Memory B cell (primary cell): ENCODE results near the gene SCAMP2.

Experiments
- ATAC-seq: fragments of 150-1000 bp; cut with Tn5 transposase; 2 replicates; pipeline ENCODE4 v1.10.0; 2021; ENCODE audit warnings: low read depth, mild to moderate bottlenecking, moderate library complexity
- DNase-seq, 2 donors: peaks; one replicate each; pipeline ENCODE4 v3.0.0; 2022; ENCODE audit warnings: low spot score in 2 of 2
- H3K27ac Mint-ChIP-seq: one replicate; pipeline ENCODE4 v1.8.0; 2022; ENCODE audit warnings: mild to moderate bottlenecking, moderate library complexity, mixed read lengths
- H3K27me3 Mint-ChIP-seq: one replicate; pipeline ENCODE4 v1.8.0; 2022; ENCODE audit warnings: mixed read lengths
- H3K36me3 Mint-ChIP-seq: one replicate; pipeline ENCODE4 v1.8.0; 2022; ENCODE audit warnings: mild to moderate bottlenecking, mixed read lengths
- H3K4me1 Mint-ChIP-seq: one replicate; pipeline ENCODE4 v1.8.0; 2022; ENCODE audit warnings: mixed read lengths
- H3K4me3 Mint-ChIP-seq: one replicate; pipeline ENCODE4 v1.8.0; 2022; ENCODE audit warnings: mild to moderate bottlenecking, moderate library complexity, mixed read lengths
- H3K9me3 Mint-ChIP-seq: one replicate; pipeline ENCODE4 v1.8.0; 2022; ENCODE audit warnings: mixed read lengths

SCAMP2 gene

GRCh38 chr15:74802862-74803447, 70.2 kb downstream of the SCAMP2 start:
- H3K36me3 Mint-ChIP-seq = peaks cover 19% of the 10 kb centered on the region
- H3K27ac Mint-ChIP-seq = no peak overlapping the region
- peaks cover 37% of the 10 kb centered on the region for H3K4me1 Mint-ChIP-seq

GRCh38 chr15:74802290-74802689, 70.9 kb downstream of the SCAMP2 start:
- DNase-seq (no peak), ATAC-seq (no peak)
- peaks cover 21% of the 10 kb centered on the region for H3K36me3 Mint-ChIP-seq
- H3K4me1 Mint-ChIP-seq = peaks cover 40% of the 10 kb centered on the region
- no peak overlapping the region for H3K27ac Mint-ChIP-seq
- H3K9me3 Mint-ChIP-seq = no peaks in the 10 kb centered on the region
- no peaks in the 10 kb centered on the region for H3K27me3 Mint-ChIP-seq
- no peak overlapping the region for H3K4me3 Mint-ChIP-seq

More at GRCh38 chr15:74802862-74803447, 70.2 kb downstream of the SCAMP2 start:
- H3K4me3 Mint-ChIP-seq = no peak overlapping the region
- no peaks in the 10 kb centered on the region for H3K27me3 Mint-ChIP-seq
- no peak for ATAC-seq
- H3K9me3 Mint-ChIP-seq = no peaks in the 10 kb centered on the region
- no peak for DNase-seq

DNA sequence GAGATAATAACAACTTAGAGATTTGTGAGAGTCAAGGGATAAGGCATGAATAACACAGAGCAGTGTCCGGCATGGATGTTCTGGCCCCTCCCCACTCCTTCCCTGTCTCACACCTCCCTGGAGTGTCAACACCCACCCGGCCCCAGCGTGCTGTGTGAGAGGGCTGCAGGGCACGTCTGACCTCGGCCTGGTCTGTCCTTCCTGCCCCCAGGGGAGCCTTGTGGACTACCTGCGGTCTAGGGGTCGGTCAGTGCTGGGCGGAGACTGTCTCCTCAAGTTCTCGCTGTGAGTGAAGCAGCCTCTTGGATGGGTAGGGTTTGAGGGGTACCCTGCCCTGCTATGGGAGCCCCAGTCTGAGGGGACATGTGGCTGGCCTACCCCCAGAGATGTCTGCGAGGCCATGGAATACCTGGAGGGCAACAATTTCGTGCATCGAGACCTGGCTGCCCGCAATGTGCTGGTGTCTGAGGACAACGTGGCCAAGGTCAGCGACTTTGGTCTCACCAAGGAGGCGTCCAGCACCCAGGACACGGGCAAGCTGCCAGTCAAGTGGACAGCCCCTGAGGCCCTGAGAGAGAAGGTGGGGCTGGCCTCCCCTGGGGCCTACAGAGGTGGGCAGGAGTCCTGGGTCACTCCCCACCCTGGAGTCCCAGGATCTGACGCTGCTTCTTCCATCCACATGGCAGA, 71.7 kb downstream of the SCAMP2 start:
- no peak overlapping the region for H3K27ac Mint-ChIP-seq
- peaks cover 37% of the 10 kb centered on the region for H3K4me1 Mint-ChIP-seq
- no peak for ATAC-seq
- no peak for DNase-seq
- no peaks in the 10 kb centered on the region for H3K27me3 Mint-ChIP-seq
- no peaks in the 10 kb centered on the region for H3K9me3 Mint-ChIP-seq
- no peak overlapping the region for H3K4me3 Mint-ChIP-seq
- H3K36me3 Mint-ChIP-seq = peaks cover 22% of the 10 kb centered on the region

DNA sequence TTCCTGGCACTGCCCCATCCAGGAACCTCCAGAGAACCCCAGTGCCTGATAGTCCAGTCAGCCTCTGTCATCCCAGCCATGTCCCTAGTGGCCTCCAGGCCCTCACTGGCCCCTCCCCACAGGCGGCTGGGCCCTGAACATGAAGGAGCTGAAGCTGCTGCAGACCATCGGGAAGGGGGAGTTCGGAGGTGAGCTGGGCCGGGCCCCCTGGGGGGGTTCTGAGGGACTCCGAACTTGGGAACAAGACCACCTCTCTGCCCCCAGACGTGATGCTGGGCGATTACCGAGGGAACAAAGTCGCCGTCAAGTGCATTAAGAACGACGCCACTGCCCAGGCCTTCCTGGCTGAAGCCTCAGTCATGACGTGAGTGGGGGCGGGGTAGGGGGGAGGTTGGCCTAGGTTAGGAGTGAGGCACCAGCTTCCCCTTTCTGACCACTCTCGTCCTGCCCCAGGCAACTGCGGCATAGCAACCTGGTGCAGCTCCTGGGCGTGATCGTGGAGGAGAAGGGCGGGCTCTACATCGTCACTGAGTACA, 72.5 kb downstream of the SCAMP2 start:
- Mint-ChIP-seq H3K9me3 (no peaks in the 10 kb centered on the region), H3K36me3 (peaks cover 27% of the 10 kb centered on the region), H3K27me3 (no peaks in the 10 kb centered on the region), H3K27ac (peak overlapping the region; percentile 97), H3K4me3 (no peak overlapping the region), H3K4me1 (peaks cover 41% of the 10 kb centered on the region)
- ATAC-seq = no peak
- no peak for DNase-seq

DNA sequence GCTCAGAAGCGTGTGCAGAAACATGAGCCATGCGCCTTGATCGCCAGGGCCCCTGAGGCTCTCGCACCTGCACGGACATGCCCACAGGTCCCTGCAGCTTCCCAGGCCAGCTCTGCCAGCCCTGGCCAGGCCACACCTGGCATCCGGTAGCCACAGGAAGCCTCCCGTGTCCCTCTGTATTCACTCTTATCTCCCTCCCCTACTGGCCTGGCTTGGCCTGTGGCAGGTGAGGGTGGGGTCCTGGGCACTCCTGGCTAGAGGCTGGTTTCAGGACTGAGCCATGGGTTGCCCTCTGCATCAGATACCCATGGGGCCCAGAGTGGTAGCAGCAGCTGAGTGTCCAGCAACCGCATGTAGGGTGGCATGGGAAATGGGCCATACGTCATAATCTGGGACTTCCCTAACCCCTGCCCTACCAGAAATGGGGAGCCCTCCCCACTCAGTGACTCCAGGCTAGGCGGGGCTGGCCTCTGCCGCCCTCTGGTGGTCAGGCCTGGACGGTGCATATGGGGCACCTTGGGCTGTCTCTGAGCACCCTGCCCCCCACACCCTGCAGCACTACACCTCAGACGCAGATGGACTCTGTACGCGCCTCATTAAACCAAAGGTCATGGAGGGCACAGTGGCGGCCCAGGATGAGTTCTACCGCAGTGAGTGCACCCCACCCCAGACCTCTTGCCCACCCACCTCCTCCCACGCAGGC, 73.2 kb downstream of the SCAMP2 start:
- Mint-ChIP-seq H3K9me3 (no peaks in the 10 kb centered on the region), H3K4me3 (peak overlapping the region; percentile 59), H3K4me1 (peaks cover 46% of the 10 kb centered on the region), H3K36me3 (peaks cover 27% of the 10 kb centered on the region), H3K27me3 (no peaks in the 10 kb centered on the region), H3K27ac (peak overlapping the region; percentile 97)
- ATAC-seq (peak; percentile 86), DNase-seq (peak; percentile 96)

GRCh38 chr15:74799255-74799855, 73.8 kb downstream of the SCAMP2 start:
- ATAC-seq (peak; percentile 27), DNase-seq (no peak)
- peak overlapping the region; percentile 59 for H3K4me3 Mint-ChIP-seq
- no peaks in the 10 kb centered on the region for H3K9me3 Mint-ChIP-seq
- H3K27me3 Mint-ChIP-seq = no peaks in the 10 kb centered on the region
- H3K27ac Mint-ChIP-seq = peak overlapping the region; percentile 97
- peaks cover 24% of the 10 kb centered on the region for H3K36me3 Mint-ChIP-seq
- H3K4me1 Mint-ChIP-seq = peaks cover 48% of the 10 kb centered on the region

DNA sequence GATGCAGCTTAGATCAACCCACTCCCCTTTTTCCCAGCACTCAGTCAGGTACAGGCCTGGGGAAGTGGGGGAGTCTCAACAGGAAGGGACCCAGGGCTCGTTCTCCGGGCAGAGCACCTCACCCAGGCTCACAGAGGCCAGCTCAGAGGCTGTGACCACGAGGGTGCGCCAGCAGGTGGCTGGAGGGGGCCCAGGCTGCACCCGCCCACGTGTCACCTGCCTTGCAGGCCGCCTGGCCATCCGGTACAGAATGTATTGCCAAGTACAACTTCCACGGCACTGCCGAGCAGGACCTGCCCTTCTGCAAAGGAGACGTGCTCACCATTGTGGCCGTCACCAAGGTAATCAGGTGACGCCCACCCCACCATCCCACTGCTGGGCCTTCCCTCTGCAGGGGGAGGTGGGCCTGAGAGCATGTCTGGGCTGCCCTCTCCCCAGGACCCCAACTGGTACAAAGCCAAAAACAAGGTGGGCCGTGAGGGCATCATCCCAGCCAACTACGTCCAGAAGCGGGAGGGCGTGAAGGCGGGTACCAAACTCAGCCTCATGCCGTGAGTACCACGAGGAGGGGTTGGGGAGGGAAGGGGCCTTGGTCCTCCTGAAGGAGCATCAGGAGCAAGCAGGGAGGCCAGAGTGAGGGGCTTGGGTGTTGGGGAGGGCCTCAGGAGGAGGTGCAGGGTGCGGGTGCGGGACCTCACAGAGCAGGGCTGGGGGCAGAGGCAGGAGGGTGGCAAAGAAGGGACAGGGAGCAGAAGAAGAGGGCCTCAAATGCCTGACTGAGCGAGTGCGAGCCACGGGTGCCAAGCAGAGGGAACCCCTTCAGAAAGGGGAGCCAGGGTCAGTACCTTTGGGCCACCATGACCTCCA, 74.5 kb downstream of the SCAMP2 start:
- Mint-ChIP-seq H3K4me1 (peaks cover 45% of the 10 kb centered on the region), H3K4me3 (peak overlapping the region; percentile 73), H3K9me3 (no peaks in the 10 kb centered on the region), H3K27me3 (no peaks in the 10 kb centered on the region), H3K36me3 (peaks cover 20% of the 10 kb centered on the region), H3K27ac (peak overlapping the region; percentile 97)
- no peak for DNase-seq
- ATAC-seq = no peak

- H3K9me3 Mint-ChIP-seq = no peaks in the 10 kb centered on the region
- H3K4me1 Mint-ChIP-seq = peaks cover 65% of the 10 kb centered on the region
- ATAC-seq (no peak), DNase-seq (no peak)
- H3K27ac Mint-ChIP-seq = peak overlapping the region; percentile 83
- peaks cover 27% of the 10 kb centered on the region for H3K36me3 Mint-ChIP-seq
- no peaks in the 10 kb centered on the region for H3K27me3 Mint-ChIP-seq
- H3K4me3 Mint-ChIP-seq = peak overlapping the region; percentile 69
Measured at GRCh38 chr15:74795966-74796625, 77.1 kb downstream of the SCAMP2 start.

GRCh38 chr15:74794970-74795349, 78.2 kb downstream of the SCAMP2 start:
- no peaks in the 10 kb centered on the region for H3K27me3 Mint-ChIP-seq
- H3K36me3 Mint-ChIP-seq = peaks cover 23% of the 10 kb centered on the region
- no peaks in the 10 kb centered on the region for H3K9me3 Mint-ChIP-seq
- H3K4me1 Mint-ChIP-seq = peaks cover 67% of the 10 kb centered on the region
- DNase-seq (no peak), ATAC-seq (no peak)
- peak overlapping the region; percentile 61 for H3K4me3 Mint-ChIP-seq
- H3K27ac Mint-ChIP-seq = peak overlapping the region; percentile 83

- H3K36me3 Mint-ChIP-seq = peaks cover 24% of the 10 kb centered on the region
- peak overlapping the region; percentile 61 for H3K4me3 Mint-ChIP-seq
- H3K27me3 Mint-ChIP-seq = no peaks in the 10 kb centered on the region
- H3K4me1 Mint-ChIP-seq = peaks cover 67% of the 10 kb centered on the region
- no peak for ATAC-seq
- no peaks in the 10 kb centered on the region for H3K9me3 Mint-ChIP-seq
- H3K27ac Mint-ChIP-seq = peak overlapping the region; percentile 83
- DNase-seq = no peak
Measured at GRCh38 chr15:74794248-74794969, 78.8 kb downstream of the SCAMP2 start.
